CD4-positive, alpha-beta T cell treated with Interleukin-10 for 1 hour (primary cell): ENCODE measurements around the gene HOGA1.
"Not testable (repeated sequence)": the region's sequence is repeated elsewhere in the genome, so short reads cannot be mapped to it uniquely, and the experiment has no call there.

Experiments used
- DNase-seq: peaks from one replicate; pipeline ENCODE4 v3.0.0-alpha.2; 2020

HOGA1 gene

DNA sequence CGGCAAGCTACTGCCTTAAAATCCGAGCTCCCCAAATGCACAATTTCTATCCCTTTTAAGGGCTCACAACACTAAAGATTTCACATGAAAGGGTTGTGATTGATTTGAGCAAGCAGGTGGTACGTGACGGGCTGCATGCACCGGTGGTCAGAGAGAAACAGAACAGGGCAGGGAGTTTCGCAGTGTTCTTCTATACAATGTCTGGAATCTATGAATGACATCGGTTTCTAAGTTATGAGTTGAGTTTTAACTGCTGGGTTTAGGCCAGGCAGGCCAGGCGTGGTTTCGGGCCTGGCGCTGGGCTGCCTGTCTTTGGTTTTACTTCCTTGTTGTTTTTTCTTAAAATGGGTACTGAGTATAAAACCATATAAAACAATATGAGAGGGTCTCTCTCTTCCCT, 28.6 kb upstream of the HOGA1 start:
- not testable (repeated sequence) for DNase-seq

DNA sequence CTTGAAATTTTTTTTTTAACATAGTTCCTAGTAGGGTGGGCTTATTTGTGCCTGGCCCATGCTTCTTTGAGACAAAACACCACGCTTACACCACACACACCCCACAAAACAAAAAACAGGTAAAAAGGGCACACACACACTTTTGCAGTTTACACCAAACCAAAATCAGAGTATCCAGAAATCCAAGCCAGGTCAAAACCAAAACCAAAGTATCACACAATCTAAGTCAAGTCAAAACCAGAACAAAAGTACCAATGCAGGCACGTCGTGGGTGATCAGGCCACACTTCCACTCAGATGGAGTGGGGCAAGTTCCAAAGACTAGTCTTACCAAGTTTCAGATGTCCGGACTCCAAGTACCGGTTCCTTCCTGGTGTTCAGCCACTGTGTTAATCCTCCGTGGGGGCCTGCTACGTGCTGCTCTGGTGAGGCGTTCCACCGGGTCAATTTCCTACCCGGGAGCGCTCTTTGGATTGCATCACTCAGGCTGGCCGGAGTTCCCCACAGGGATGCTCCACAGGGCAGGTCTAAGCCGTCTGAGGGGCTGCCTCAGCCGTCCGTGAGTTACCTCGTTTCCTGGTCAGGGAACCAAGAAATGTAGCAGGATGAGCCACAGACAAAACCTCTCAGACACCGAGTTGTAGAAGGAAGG, 23.3 kb upstream of the HOGA1 start:
- not testable (repeated sequence) for DNase-seq

DNA sequence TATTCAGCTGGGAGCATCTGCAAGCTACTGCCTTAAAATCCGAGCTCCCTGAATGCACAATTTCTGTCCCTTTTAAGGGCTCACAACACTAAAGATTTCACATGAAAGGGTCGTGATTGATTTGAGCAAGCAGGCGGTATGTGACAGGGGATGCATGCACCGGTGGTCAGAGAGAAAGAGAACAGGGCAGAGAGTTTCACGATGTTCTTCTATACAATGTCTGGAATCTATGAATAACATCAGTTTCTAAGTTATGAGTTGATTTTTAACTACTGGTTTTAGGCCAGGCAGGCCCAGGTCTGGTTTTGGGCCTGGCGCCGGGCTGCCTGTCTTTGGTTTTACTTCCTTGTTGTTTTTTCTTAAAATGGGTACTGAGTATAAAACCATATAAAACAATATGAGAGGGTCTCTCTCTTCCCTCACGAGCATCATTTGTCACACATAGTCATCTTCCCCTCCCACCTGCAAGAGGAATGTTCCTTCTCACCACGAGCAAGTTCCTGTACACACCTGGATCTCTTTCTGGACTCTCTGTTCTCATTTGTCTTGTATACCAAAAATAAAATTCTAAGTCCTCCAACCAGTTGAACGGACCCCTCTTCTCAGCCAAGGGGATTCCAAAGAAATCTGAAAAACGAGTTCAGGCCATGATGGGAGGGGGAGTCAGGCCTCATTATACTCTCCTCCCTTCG, 22.7 kb upstream of the HOGA1 start:
- DNase-seq = not testable (repeated sequence)

DNA sequence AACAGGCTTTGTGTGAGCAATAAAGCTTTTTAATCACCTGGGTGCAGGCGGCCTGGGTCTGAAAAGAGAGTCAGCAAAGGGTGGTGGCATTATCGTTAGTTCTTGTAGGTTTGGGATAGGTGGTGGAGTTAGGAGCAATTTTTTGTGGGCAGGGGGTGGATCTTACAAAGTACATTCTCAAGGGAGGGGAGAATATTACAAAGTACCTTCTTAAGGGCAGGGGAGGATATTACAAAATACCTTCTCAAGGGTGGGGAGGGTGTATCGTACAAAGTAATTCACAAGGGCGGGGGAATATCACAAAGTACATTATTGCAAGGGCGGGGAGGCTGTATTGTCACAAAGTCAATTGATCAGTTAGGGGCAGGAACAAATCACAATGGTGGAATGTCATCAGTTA, 21.9 kb upstream of the HOGA1 start:
- DNase-seq = not testable (repeated sequence)

GRCh38 chr10:97563337-97563736, 20.9 kb upstream of the HOGA1 start:
- no peak for DNase-seq

DNA sequence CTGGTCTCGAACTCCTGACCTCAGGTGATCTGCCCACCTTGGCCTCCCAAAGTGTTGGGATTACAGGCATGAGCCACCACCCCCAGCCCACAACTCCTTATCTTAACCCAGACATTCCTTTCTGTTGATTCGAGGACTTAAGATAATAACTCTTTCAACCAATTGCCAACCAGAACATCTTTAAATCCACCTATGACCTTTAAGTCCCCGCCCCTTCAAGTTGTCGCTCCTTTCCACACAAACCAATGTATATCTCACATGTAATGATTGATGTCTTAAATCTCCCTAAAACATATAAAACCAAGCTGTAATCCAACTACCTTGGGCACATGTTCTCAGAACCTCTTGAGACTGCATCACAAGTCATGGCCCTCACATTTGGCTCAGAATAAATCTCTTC, 19.4 kb upstream of the HOGA1 start:
- DNase-seq = no peak

GRCh38 chr10:97566336-97566996, 17.7 kb upstream of the HOGA1 start:
- no peak for DNase-seq

GRCh38 chr10:97567891-97568290, 16.3 kb upstream of the HOGA1 start:
- no peak for DNase-seq

DNA sequence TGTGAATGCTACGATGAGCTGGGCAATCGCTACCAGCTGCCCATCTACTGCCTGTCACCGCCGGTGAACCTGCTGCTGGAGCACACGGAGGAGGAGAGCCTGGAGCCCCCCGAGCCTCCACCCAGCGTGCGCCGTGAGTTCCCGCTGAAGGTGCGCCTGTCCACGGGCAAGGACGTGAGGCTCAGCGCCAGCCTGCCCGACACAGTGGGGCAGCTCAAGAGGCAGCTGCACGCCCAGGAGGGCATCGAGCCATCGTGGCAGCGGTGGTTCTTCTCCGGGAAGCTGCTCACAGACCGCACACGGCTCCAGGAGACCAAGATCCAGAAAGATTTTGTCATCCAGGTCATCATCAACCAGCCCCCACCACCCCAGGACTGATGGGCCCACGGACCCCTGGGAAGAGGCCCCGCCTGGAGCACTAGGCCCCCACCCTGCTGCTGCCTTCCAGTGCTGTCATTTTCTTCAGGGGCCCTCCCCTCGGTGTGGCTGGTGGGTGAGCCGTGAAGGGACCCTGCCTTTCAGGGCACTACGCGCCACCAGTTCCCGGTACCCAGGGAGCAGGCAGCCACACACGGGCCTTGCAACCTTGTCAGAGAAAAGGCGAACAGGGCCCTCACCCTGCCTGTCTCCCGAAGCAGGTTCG, 13.9 kb upstream of the HOGA1 start:
- no peak for DNase-seq

DNA sequence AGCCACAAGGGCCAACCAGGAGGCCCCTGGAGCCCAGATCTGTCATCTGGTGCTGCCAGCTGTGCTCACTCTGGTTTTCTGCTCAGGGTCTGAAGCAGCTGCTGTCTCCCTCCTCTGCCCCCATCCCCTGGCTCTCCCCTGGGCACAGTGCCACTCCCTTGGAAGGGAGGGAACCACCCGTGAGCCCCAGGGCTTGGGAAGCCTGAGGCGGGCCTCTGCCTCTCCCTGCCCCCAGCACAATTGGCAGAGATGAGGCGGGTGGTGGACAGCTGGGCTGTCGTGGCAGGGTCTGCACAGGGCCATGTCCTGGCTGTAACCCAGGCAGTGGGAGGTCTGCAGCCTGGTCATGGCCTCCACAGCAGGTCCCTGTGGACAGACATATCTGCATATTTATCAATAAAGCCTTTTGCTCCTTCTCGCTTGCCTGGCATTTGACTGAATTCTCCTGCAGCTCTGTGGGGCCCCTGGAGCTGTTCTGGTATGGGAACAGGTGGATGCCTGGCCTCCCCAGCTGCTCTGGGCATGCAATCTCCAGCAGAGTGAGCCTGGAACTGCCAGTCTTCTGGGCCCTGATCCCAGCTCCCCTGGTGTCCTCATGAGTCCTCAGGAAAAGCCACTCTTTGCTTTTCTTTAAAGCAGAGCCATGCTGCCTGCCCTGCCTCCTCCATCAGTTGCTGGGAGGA, 13.3 kb upstream of the HOGA1 start:
- DNase-seq = no peak

- no peak for DNase-seq
Observed at GRCh38 chr10:97571622-97572021, 12.6 kb upstream of the HOGA1 start.

DNA sequence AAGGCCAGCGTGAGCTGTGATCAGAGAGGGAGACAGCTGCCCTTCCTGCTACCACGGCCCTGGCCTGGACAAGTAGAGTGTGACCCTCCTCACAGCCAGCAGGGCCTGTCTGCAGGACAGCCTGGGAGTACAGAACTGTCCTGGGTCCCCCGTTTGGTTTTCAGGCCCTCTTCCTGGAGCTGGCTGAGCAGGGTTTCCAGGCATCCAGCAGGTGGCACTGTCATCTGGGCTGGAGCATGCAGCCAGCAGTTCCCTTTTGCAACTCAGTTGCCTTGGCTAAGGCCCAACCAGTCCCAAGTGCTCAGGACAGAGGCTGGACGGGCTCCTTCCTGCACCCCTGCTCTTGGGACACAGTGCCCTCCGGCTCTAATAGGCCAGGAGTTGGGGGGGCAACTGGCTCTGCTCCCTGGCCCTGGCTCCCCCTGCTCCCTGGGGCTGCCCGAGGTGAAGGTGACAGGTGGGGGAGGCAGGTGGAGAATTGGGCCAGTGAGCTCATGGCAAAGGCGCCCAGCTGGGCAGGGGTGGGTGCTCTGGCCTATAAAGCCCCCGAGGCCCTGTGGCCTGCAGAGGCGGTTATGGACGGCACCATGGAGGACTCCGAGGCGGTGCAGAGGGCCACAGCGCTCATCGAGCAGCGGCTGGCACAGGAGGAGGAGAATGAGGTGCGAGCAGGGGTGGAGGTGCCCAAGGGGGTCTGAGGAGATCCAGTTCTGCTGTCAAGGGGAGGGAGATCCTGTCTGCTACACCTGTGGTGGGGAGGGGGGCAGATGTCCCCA, 11.8 kb upstream of the HOGA1 start, which contains the start of gene ANKRD2:
Gene ANKRD2, plus strand, starts transcription at position 566 of the 776 bp plus-strand sequence. Its CDS starts 10 bp downstream, at position 576.
- peak; percentile 48 for DNase-seq

DNA sequence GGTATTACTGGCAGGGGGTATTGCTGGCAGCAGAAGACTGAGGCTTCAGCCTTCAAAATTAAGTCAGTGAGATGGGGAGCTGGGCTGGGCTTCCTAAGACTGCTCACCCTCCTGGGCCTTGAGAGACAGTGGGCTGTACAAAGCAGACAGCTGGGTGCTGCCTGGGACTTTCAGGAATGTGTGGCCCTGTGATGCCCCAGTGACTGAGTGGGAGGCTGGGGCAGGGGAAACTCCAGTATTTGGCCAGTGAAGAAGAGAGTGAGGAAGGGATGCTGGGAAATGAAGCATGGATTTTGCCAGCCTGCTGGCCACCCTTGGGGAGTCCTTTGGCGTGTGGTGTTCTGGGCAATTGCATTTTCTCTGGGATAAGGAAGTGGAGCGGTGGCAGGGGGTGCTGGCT, 11.2 kb upstream of the HOGA1 start:
- DNase-seq = no peak

DNA sequence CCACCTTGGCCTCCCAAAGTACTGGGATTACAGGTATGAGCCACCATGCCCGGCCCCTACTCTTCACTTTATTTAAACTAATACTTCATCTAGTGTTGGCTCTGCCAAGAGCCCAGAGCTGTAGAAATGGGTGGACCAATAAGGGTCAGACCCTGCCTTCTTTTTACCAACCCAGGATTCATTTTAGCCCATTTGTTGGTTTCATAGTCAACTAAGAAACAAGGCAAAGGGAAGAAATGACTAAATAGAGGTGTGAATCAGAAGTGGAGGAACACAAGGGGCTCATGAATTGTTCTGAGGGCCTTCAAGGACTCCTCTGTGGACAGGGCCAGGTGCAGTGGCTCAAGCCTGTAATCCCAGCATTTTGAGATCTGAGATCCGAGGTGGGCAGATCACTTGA, 10.5 kb upstream of the HOGA1 start:
- DNase-seq = no peak

GRCh38 chr10:97574374-97575126, 9.6 kb upstream of the HOGA1 start:
- DNase-seq = no peak

GRCh38 chr10:97575127-97575668, 9.0 kb upstream of the HOGA1 start:
- no peak for DNase-seq

GRCh38 chr10:97576487-97576886, 7.7 kb upstream of the HOGA1 start:
- DNase-seq = not testable (repeated sequence)

DNA sequence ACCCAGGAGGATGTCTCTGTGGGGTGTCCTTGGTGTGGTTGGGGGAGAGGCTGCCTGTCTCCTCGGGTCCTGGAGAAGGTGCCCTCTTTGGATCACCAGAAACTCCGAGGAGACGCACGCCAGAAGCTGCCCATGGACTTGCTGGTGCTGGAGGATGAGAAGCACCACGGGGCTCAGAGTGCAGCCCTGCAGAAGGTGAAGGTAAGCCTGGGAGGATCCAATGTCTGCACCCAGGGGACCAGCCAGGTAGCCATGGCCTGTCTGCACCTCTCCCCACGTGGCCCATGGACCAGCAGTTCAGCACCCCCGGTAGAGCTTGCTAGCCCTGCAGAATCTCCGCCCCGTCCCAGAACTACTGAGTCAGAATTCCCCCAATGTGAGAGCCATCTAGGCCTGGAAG, 6.5 kb upstream of the HOGA1 start:
- no peak for DNase-seq

DNA sequence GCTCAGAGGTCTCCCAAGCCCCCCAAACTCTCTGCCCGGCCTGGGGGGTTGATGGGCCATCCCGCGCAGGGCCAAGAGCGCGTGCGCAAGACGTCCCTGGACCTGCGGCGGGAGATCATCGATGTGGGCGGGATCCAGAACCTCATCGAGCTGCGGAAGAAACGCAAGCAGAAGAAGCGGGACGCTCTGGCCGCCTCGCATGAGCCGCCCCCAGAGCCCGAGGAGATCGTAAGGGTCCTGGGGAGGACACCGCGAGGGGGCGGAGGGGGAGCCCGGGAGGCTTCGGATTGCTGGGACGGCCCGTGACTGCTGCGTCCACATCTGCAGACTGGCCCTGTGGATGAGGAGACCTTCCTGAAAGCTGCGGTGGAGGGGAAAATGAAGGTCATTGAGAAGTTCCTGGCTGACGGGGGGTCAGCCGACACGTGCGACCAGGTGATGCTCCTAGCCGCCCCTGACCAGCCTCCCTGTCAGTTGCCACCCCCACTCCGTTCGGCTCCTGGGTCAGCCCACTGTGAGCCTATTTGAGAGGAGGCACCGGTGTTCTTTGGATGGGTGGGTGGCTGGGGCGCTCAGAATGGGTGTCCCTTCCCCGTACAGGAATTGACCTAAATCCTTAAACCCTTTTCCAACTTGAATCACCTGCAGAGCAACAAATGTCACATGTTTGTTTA, 5.9 kb upstream of the HOGA1 start:
- DNase-seq = no peak
